Endodermal cell (in vitro differentiated cells): ENCODE measurements around the gene SEMA6D. TPM values are rescaled to one million over a fixed set of nuclear protein-coding genes. Genes with fewer than 3 reads are reported as not detected.

Source experiments
- DNase-seq: peaks from one replicate; pipeline ENCODE4 v3.0.0-alpha.2; 2017
- H3K27ac ChIP-seq: 2 replicates; pipeline ENCODE4 v1.5.1; 2013; ENCODE audit warnings: mild to moderate bottlenecking, low read depth, low read length, moderate library complexity
- H3K27me3 ChIP-seq: 2 replicates; pipeline ENCODE4 v1.6.1; 2013; ENCODE audit warnings: mild to moderate bottlenecking, low read length, moderate library complexity; ENCODE audit not compliant: insufficient read depth, control insufficient read depth, poor library complexity, severe bottlenecking
- H3K36me3 ChIP-seq: 2 replicates; pipeline ENCODE4 v1.7.0; 2013; ENCODE audit warnings: mild to moderate bottlenecking, low read length, moderate library complexity; ENCODE audit not compliant: control insufficient read depth, insufficient read depth
- H3K4me1 ChIP-seq: one replicate; pipeline ENCODE4 v1.7.0; 2013; ENCODE audit warnings: low read length; ENCODE audit not compliant: control insufficient read depth, insufficient read depth
- H3K4me3 ChIP-seq: 2 replicates; pipeline ENCODE4 v1.5.1; 2013; ENCODE audit warnings: mild to moderate bottlenecking, low read length, moderate library complexity
- H3K9ac ChIP-seq: 2 replicates; pipeline ENCODE4 v1.6.1; 2013; ENCODE audit warnings: mild to moderate bottlenecking, low read length, moderate library complexity; ENCODE audit not compliant: poor library complexity, severe bottlenecking; ENCODE audit errors: extremely low read depth
- H3K9me3 ChIP-seq: 2 replicates; pipeline ENCODE4 v1.6.1; 2013; ENCODE audit warnings: mild to moderate bottlenecking, low read length, moderate library complexity; ENCODE audit not compliant: control insufficient read depth
- H3K27ac Mint-ChIP-seq: 2 replicates; pipeline ENCODE4 v1.8.0; 2020; ENCODE audit warnings: mixed read lengths
- H3K27me3 Mint-ChIP-seq: 2 replicates; pipeline ENCODE4 v1.8.0; 2021; ENCODE audit warnings: mild to moderate bottlenecking, mixed read lengths; ENCODE audit not compliant: insufficient read depth
- H3K36me3 Mint-ChIP-seq: 2 replicates; pipeline ENCODE4 v1.8.0; 2020; ENCODE audit warnings: low read depth, mixed read lengths
- H3K4me1 Mint-ChIP-seq: 2 replicates; pipeline ENCODE4 v1.8.0; 2020; ENCODE audit warnings: mixed read lengths
- H3K4me3 Mint-ChIP-seq: 2 replicates; pipeline ENCODE4 v1.8.0; 2020; ENCODE audit warnings: mild to moderate bottlenecking, moderate library complexity, mixed read lengths
- H3K9me3 Mint-ChIP-seq: 2 replicates; pipeline ENCODE4 v1.8.0; 2020; ENCODE audit warnings: mild to moderate bottlenecking, mixed read lengths
- CTCF ChIP-seq: fragments of 200-600 bp; sonication (generic); conservative IDR thresholded peaks from 2 replicates; pipeline ENCODE4 v1.5.0; 2021; ENCODE audit warnings: antibody characterized with exemption, mild to moderate bottlenecking
- WGBS, 2 experiments: methylation state at CpG; one replicate each; pipeline versions ENCODE4 v1.1.5 to v1.1.7; 2013; ENCODE audit warnings: missing lambda C conversion rate in 2 of 2, mixed read lengths in 1 of 2; ENCODE audit not compliant: insufficient coverage in 1 of 2, insufficient read length in 1 of 2; 5-methylcytosine and 5-hydroxymethylcytosine counted together
- total RNA-seq, 2 donors: library from RNA; stranded (reverse); fragmentation: NEBNext Ultra II Directional in 1 of 2; extraction: Animal tissue kit (Norgen Biotek cat#: 25700) in 1 of 2; gene quantifications; 2 replicates in 1 of 2; 3 replicates in 1 of 2; pipeline ENCODE4 v1.2.1, GENCODE V29; 2021

Gene SEMA6D
- total RNA-seq, 2 donors from 2014 or later = 23.6 to 48.7 TPM

GRCh38 chr15:47787875-47788274 lies 70.6 kb downstream of the SEMA6D start:
- H3K36me3 ChIP-seq = no peaks in the 10 kb centered on the region
- H3K27me3 Mint-ChIP-seq = peaks cover 3% of the 10 kb centered on the region
- WGBS, 2 experiments = 57 to 74% methylated on average over 1 of the region's 1 CpG
- no peaks in the 10 kb centered on the region for H3K36me3 Mint-ChIP-seq
- H3K9me3 ChIP-seq = peaks cover 14% of the 10 kb centered on the region
- no peak for DNase-seq
- H3K4me1 Mint-ChIP-seq = peaks cover 17% of the 10 kb centered on the region
- no peak overlapping the region for H3K27ac Mint-ChIP-seq
- no peaks in the 10 kb centered on the region for H3K27me3 ChIP-seq
- no peak overlapping the region for H3K9ac ChIP-seq
- no peaks in the 10 kb centered on the region for H3K4me1 ChIP-seq
- no peak for TF ChIP-seq CTCF
- peaks cover 6% of the 10 kb centered on the region for H3K9me3 Mint-ChIP-seq
- no peak overlapping the region for H3K27ac ChIP-seq
- no peak overlapping the region for H3K4me3 Mint-ChIP-seq
- H3K4me3 ChIP-seq = no peak overlapping the region

DNA sequence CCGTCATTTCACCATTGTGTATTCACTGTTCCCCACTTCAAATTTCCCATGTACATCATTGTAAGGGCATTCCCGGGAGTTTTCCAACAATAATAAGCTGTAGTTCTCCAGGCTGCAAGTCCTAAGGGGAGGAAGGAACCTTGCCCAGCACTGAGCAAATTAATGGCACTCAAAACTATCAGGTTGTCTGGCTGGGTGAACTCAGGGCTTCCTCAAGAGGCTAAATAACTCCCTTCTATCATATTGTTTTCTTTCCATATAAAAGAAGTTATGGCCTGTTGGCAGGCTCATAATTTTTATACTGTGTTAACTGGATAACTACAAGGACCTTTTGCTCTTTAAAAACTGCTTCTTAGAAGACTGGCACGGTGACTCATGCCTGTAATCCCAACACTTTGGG lies 71.4 kb downstream of the SEMA6D start:
- no peaks in the 10 kb centered on the region for H3K4me1 ChIP-seq
- WGBS, 2 experiments = 82 to 94% methylated on average over 3 of the region's 3 CpGs
- Mint-ChIP-seq H3K27me3 (peaks cover 3% of the 10 kb centered on the region), H3K36me3 (no peaks in the 10 kb centered on the region), H3K4me3 (no peak overlapping the region), H3K27ac (no peak overlapping the region), H3K9me3 (no peaks in the 10 kb centered on the region), H3K4me1 (peaks cover 17% of the 10 kb centered on the region)
- H3K9me3 ChIP-seq = peaks cover 6% of the 10 kb centered on the region
- no peak overlapping the region for H3K27ac ChIP-seq
- H3K4me3 ChIP-seq = no peak overlapping the region
- H3K27me3 ChIP-seq = no peaks in the 10 kb centered on the region
- no peak overlapping the region for H3K9ac ChIP-seq
- H3K36me3 ChIP-seq = no peaks in the 10 kb centered on the region
- no peak for TF ChIP-seq CTCF
- DNase-seq = no peak

DNA sequence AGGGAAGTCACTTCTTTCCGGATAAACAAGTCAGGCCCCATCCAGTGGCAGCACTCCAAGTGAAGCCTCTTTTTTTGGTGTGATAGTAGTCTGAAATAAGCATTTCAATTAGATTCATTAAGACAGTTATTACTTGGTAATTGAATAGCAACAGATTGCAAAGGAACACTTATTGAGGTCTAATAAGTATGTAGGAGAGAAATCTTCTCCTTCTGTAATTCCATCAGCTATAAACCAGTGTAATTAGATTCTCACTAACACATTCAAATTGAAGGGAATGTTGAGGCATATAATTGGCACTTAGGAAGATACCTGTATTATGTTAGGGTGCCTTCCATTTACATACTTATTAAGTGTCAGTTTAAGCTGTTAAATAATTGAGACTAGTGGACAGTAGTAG lies 73.9 kb downstream of the SEMA6D start:
- DNase-seq = no peak
- peaks cover 12% of the 10 kb centered on the region for H3K4me1 Mint-ChIP-seq
- H3K36me3 ChIP-seq = no peaks in the 10 kb centered on the region
- H3K4me3 Mint-ChIP-seq = no peak overlapping the region
- no peaks in the 10 kb centered on the region for H3K9me3 Mint-ChIP-seq
- no peak overlapping the region for H3K4me3 ChIP-seq
- TF ChIP-seq CTCF = no peak
- no peak overlapping the region for H3K9ac ChIP-seq
- no peaks in the 10 kb centered on the region for H3K4me1 ChIP-seq
- no peak overlapping the region for H3K27ac ChIP-seq
- WGBS, 2 experiments = 60% methylated on average over 1 of the region's 1 CpG; no CpG with 5 or more reads in 1 of the 2 experiments
- no peaks in the 10 kb centered on the region for H3K27me3 ChIP-seq
- no peaks in the 10 kb centered on the region for H3K36me3 Mint-ChIP-seq
- peaks cover 2% of the 10 kb centered on the region for H3K27me3 Mint-ChIP-seq
- H3K9me3 ChIP-seq = no peaks in the 10 kb centered on the region
- H3K27ac Mint-ChIP-seq = no peak overlapping the region
